Fibroblast of villous mesenchyme (primary cell): ENCODE data around the gene FCHSD2. TPM values are rescaled to one million over a fixed set of nuclear protein-coding genes. Genes with fewer than 3 reads are reported as not detected.

Experiments used
- DNase-seq: peaks from one replicate; pipeline ENCODE4 v3.0.0-alpha.2; 2010; ENCODE audit warnings: low read depth
- H3K4me3 ChIP-seq: 2 replicates; pipeline ENCODE4 v1.5.1; 2011; ENCODE audit warnings: low read depth, mild to moderate bottlenecking, low read length
- CTCF ChIP-seq: IDR thresholded peaks from 2 replicates; pipeline ENCODE4 v1.5.1; 2012; ENCODE audit warnings: low read depth, mild to moderate bottlenecking, low read length; ENCODE audit not compliant: insufficient read depth
- total RNA-seq: library from RNA; depleted of rRNA; stranded (reverse); fragments of >200 nt; gene quantifications from 2 replicates; pipeline ENCODE4 v1.2.3, GENCODE V29; 2012

The FCHSD2 gene
- total RNA-seq, 1 donor, result 11.2 TPM

GRCh38 chr11:72998676-72999075 is 143.4 kb downstream of the FCHSD2 start:
- TF ChIP-seq CTCF, result no peak
- H3K4me3 ChIP-seq, result no peak overlapping the region
- no peak for DNase-seq

- no peak for TF ChIP-seq CTCF
- H3K4me3 ChIP-seq, result no peak overlapping the region
- no peak for DNase-seq
Observed at GRCh38 chr11:72996959-72997358, 145.2 kb downstream of the FCHSD2 start.

GRCh38 chr11:72989727-72990126 is 152.4 kb downstream of the FCHSD2 start:
- DNase-seq, result peak; percentile 75
- no peak for TF ChIP-seq CTCF
- no peak overlapping the region for H3K4me3 ChIP-seq

- TF ChIP-seq CTCF, result no peak
- DNase-seq, result peak; percentile 48
- no peak overlapping the region for H3K4me3 ChIP-seq
Observed at GRCh38 chr11:72988821-72989220, 153.3 kb downstream of the FCHSD2 start.

GRCh38 chr11:72985645-72986044 is 156.5 kb downstream of the FCHSD2 start:
- H3K4me3 ChIP-seq, result no peak overlapping the region
- TF ChIP-seq CTCF, result no peak
- DNase-seq, result peak; percentile 44

- no peak overlapping the region for H3K4me3 ChIP-seq
- DNase-seq, result peak; percentile 29
- TF ChIP-seq CTCF, result no peak
Observed at GRCh38 chr11:72984453-72985077, 157.6 kb downstream of the FCHSD2 start.

GRCh38 chr11:72983560-72983959 is 158.6 kb downstream of the FCHSD2 start:
- no peak overlapping the region for H3K4me3 ChIP-seq
- TF ChIP-seq CTCF, result no peak
- DNase-seq, result no peak
